Smooth muscle cell (in vitro differentiated cells): ENCODE data around the gene AGTR1. TPM values are rescaled to one million over a fixed set of nuclear protein-coding genes. Genes with fewer than 3 reads are reported as not detected.
"Not testable (repeated sequence)": the region's sequence is repeated elsewhere in the genome, so short reads cannot be mapped to it uniquely, and the experiment has no call there.

Experiments
- DNase-seq: peaks from one replicate; lab custom pipeline; 2025; ENCODE audit not compliant: unreplicated experiment; lab: John Stamatoyannopoulos, UW
- H2AFZ ChIP-seq: fragments of 200-600 bp; sonication (generic); 2 replicates; pipeline ENCODE4 v1.6.0; 2016; ENCODE audit warnings: antibody characterized with exemption, low read depth, mild to moderate bottlenecking
- H3F3A ChIP-seq: fragments of 200-600 bp; sonication (generic); 2 replicates; pipeline ENCODE4 v1.6.0; 2017; ENCODE audit warnings: antibody characterized with exemption, low read depth
- H3K27ac ChIP-seq: fragments of 200-600 bp; sonication (generic); 2 replicates; pipeline ENCODE4 v1.5.1; 2016; ENCODE audit warnings: low read depth, mild to moderate bottlenecking
- H3K27me3 ChIP-seq: fragments of 200-600 bp; sonication (generic); 2 replicates; pipeline ENCODE4 v1.6.1; 2016; ENCODE audit warnings: low read depth, mild to moderate bottlenecking
- H3K36me3 ChIP-seq: fragments of 200-600 bp; sonication (generic); 2 replicates; pipeline ENCODE4 v1.5.1; 2016; ENCODE audit warnings: low read depth
- H3K4me1 ChIP-seq: fragments of 200-600 bp; sonication (generic); 2 replicates; pipeline ENCODE4 v1.5.1; 2016; ENCODE audit warnings: low read depth
- H3K4me2 ChIP-seq: fragments of 200-600 bp; sonication (generic); 2 replicates; pipeline ENCODE4 v1.6.0; 2016; ENCODE audit warnings: mild to moderate bottlenecking
- H3K4me3 ChIP-seq: fragments of 200-600 bp; sonication (generic); 2 replicates; pipeline ENCODE4 v1.5.1; 2016; ENCODE audit warnings: mild to moderate bottlenecking
- H3K79me2 ChIP-seq: fragments of 200-600 bp; sonication (generic); 2 replicates; pipeline ENCODE4 v1.6.0; 2016; ENCODE audit warnings: low read depth, mild to moderate bottlenecking
- H3K9ac ChIP-seq: fragments of 200-600 bp; sonication (generic); 2 replicates; pipeline ENCODE4 v1.6.0; 2016; ENCODE audit warnings: low read depth
- H3K9me3 ChIP-seq: fragments of 200-600 bp; sonication (generic); replicated peaks from 2 replicates; pipeline ENCODE4 v1.5.1; 2016; ENCODE audit warnings: low read depth
- H4K20me1 ChIP-seq: fragments of 200-600 bp; sonication (generic); 2 replicates; pipeline ENCODE4 v1.6.0; 2016; ENCODE audit warnings: low read depth
- WGBS: methylation state at CpG from one replicate; pipeline ENCODE4 v1.1.7; 2016; ENCODE audit warnings: low lambda C conversion rate; 5-methylcytosine and 5-hydroxymethylcytosine counted together
- polyA plus RNA-seq: library from polyadenylated mRNA; unstranded; fragments of >200 nt; fragmentation: Nextera tagmentation; extraction: Ambion mirVana; gene quantifications from 2 replicates; pipeline ENCODE4 v1.2.1, GENCODE V29; 2016
- total RNA-seq: library from RNA; depleted of rRNA; stranded (reverse); fragments of >200 nt; gene quantifications from 2 replicates; pipeline ENCODE4 v1.2.3, GENCODE V29; 2014
- TF ChIP-seq, protein P1 (sequence below): fragments of 200-600 bp; sonication (generic); IDR thresholded peaks from 2 replicates; pipeline ENCODE4 v1.5.1; 2017; ENCODE audit warnings: borderline replicate concordance, mild to moderate bottlenecking, antibody characterized with exemption; ENCODE audit not compliant: insufficient read depth, poor library complexity, severe bottlenecking

The AGTR1 gene
- total and polyA plus RNA-seq, 2 experiments from 2014 or later = 3.2 to 4.0 TPM

DNA sequence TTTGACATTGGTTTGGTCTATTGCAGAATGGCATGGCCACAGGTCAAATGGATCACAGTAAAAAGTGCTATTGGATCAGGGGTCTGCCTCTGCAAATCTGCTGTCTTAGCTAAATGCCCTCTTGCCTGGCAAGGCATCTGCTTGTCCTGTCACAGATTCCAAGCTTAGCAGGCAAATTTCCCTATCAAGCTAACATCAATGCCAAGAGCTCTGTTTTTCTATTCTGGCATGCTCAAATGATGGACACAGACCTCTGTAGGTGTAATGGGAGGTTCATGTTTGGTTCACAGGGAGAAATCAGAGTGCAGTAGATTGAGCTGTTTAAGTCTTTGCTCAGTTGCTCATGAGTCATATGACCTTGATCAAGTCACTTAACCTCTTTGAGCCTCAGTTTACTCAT is 75.1 kb downstream of the AGTR1 start:
- Histone ChIP-seq H4K20me1 (no peaks in the 10 kb centered on the region), H3K4me2 (no peak overlapping the region), H3F3A (no peaks in the 10 kb centered on the region), H3K9me3 (no peaks in the 10 kb centered on the region), H3K9ac (no peak overlapping the region), H2AFZ (no peak overlapping the region), H3K27ac (no peak overlapping the region), H3K4me3 (no peak overlapping the region), H3K27me3 (no peaks in the 10 kb centered on the region), H3K4me1 (no peaks in the 10 kb centered on the region), H3K36me3 (no peaks in the 10 kb centered on the region), H3K79me2 (no peaks in the 10 kb centered on the region)
- DNase-seq = no peak
- TF ChIP-seq, protein P1, sequence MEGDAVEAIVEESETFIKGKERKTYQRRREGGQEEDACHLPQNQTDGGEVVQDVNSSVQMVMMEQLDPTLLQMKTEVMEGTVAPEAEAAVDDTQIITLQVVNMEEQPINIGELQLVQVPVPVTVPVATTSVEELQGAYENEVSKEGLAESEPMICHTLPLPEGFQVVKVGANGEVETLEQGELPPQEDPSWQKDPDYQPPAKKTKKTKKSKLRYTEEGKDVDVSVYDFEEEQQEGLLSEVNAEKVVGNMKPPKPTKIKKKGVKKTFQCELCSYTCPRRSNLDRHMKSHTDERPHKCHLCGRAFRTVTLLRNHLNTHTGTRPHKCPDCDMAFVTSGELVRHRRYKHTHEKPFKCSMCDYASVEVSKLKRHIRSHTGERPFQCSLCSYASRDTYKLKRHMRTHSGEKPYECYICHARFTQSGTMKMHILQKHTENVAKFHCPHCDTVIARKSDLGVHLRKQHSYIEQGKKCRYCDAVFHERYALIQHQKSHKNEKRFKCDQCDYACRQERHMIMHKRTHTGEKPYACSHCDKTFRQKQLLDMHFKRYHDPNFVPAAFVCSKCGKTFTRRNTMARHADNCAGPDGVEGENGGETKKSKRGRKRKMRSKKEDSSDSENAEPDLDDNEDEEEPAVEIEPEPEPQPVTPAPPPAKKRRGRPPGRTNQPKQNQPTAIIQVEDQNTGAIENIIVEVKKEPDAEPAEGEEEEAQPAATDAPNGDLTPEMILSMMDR = no peak

DNA sequence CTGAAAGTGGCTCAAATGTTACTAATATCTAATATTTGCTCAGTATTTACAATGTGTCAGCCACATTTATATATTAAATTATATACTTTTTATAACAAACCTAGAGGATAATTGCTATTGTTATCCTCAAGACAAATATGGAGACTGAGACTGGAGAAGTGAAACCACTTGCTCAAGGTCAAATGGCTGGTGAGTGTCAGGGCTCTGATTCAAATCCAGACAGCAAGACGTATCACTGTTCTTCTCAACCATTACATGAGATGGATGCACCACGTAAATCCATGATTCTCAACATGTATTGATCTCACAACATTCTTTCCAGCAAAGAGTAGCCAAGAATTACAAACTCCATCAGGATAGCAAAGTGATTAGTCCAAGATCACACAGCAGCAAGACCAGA is 76.1 kb downstream of the AGTR1 start:
- Histone ChIP-seq H3K9me3 (no peaks in the 10 kb centered on the region), H2AFZ (no peak overlapping the region), H3K4me3 (no peak overlapping the region), H3K4me1 (no peaks in the 10 kb centered on the region), H3K36me3 (no peaks in the 10 kb centered on the region), H3K79me2 (no peaks in the 10 kb centered on the region), H3F3A (no peaks in the 10 kb centered on the region), H3K4me2 (no peak overlapping the region), H3K9ac (no peak overlapping the region), H4K20me1 (no peaks in the 10 kb centered on the region), H3K27me3 (no peaks in the 10 kb centered on the region), H3K27ac (no peak overlapping the region)
- TF ChIP-seq, protein P1 = no peak
- DNase-seq = no peak
- WGBS = 83% methylated on average over 2 of the region's 2 CpGs

GRCh38 chr3:148778926-148779325 is 81.2 kb downstream of the AGTR1 start:
- no peak overlapping the region for H3K4me2 ChIP-seq
- H3K79me2 ChIP-seq = no peaks in the 10 kb centered on the region
- no peaks in the 10 kb centered on the region for H3K27me3 ChIP-seq
- no peaks in the 10 kb centered on the region for H3K9me3 ChIP-seq
- no peak overlapping the region for H3K4me3 ChIP-seq
- no peak overlapping the region for H3K27ac ChIP-seq
- H3K9ac ChIP-seq = no peak overlapping the region
- H3K4me1 ChIP-seq = no peaks in the 10 kb centered on the region
- no peaks in the 10 kb centered on the region for H3F3A ChIP-seq
- no peaks in the 10 kb centered on the region for H4K20me1 ChIP-seq
- TF ChIP-seq, protein P1 = no peak
- no peak for DNase-seq
- no peak overlapping the region for H2AFZ ChIP-seq
- H3K36me3 ChIP-seq = no peaks in the 10 kb centered on the region
- WGBS = 96% methylated on average over 3 of the region's 3 CpGs

DNA sequence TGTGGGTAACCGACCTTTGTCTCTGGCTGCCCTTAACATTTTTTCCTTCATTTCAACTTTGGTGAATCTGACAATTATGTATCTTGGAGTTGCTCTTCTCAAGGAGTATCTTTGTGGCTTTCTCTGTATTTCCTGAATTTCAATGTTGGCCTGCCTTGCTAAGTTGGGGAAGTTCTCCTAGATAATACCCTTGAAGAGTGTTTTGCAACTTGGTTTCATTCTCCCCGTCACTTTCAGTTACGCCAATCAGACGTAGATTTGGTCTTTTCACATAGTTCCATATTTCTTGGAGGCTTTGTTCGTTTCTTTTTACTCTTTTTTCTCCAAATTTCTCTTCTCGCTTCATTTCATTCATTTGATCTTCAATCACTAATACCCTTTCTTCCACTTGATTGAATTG is 87.3 kb downstream of the AGTR1 start:
- H4K20me1 ChIP-seq, H3K36me3 ChIP-seq, DNase-seq, H3F3A ChIP-seq, H3K4me3 ChIP-seq, H3K79me2 ChIP-seq, H3K4me2 ChIP-seq, H3K9me3 ChIP-seq, H3K27me3 ChIP-seq, H3K4me1 ChIP-seq, H3K9ac ChIP-seq, H3K27ac ChIP-seq, H2AFZ ChIP-seq: not testable (repeated sequence)
- 97% methylated on average over 6 of the region's 6 CpGs for WGBS

GRCh38 chr3:148786159-148786558 is 88.5 kb downstream of the AGTR1 start:
- not testable (repeated sequence) for H4K20me1 ChIP-seq, H3K27me3 ChIP-seq, H3K36me3 ChIP-seq, H3K79me2 ChIP-seq, H3K27ac ChIP-seq, H3K9me3 ChIP-seq, H3K4me2 ChIP-seq, H3F3A ChIP-seq, DNase-seq, H3K4me3 ChIP-seq, H2AFZ ChIP-seq, H3K4me1 ChIP-seq, H3K9ac ChIP-seq
- 94% methylated on average over 9 of the region's 9 CpGs for WGBS
